Measurements from ENCODE around the gene PHF21B.
"Not testable (repeated sequence)": the region's sequence is repeated elsewhere in the genome, so short reads cannot be mapped to it uniquely, and the experiment has no call there.

Gene PHF21B

DNA sequence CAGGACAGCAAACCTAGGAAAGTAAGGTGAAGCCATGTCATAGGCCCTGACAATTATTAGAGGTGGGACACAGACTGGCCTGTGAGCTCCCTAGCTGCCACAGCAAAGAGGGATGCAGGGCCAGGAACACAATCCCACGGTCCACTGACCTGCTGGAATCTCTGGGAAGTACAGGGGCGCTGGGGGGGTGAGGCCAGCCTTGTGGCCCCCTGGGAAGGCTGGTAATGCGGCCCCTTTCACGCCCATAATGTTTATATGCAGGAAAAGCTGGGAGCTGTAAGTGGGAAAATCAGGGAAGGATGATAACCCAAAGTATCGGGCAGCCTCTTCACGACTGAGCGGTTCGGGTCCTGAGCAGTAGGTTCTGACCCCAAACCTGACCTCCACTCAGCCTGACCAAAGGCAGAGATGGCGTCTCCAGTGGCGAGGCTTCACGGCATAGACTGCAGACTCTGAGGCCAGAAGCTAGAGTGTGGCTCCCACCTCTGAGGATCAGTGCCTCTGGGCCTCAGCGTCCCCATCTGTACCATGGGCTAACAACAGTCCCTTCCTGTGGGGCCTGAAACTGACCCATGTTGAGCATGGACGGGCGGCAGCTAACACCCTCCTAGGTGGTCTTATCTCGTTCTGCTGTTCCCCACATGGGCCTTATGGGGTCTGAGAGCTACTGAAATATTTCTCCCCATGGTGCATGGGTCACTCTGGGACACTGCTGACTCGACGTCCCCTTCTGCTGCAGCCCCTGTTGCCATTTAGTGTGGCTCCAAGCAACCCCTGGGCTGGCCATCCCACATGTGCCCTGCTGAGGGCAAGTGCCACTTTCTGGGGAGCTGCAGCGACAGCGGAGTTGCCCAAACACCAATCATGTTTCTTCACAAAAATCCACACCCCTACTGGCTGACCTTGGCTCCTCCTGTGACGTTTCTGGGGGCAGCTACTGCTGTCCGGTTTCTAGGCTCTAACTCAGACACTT, 101.8 kb downstream of the PHF21B start:
- TF ChIP-seq, protein P1, sequence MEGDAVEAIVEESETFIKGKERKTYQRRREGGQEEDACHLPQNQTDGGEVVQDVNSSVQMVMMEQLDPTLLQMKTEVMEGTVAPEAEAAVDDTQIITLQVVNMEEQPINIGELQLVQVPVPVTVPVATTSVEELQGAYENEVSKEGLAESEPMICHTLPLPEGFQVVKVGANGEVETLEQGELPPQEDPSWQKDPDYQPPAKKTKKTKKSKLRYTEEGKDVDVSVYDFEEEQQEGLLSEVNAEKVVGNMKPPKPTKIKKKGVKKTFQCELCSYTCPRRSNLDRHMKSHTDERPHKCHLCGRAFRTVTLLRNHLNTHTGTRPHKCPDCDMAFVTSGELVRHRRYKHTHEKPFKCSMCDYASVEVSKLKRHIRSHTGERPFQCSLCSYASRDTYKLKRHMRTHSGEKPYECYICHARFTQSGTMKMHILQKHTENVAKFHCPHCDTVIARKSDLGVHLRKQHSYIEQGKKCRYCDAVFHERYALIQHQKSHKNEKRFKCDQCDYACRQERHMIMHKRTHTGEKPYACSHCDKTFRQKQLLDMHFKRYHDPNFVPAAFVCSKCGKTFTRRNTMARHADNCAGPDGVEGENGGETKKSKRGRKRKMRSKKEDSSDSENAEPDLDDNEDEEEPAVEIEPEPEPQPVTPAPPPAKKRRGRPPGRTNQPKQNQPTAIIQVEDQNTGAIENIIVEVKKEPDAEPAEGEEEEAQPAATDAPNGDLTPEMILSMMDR (IDR thresholded peaks at IDR 0.05; ENCODE audit: control insufficient read depth, insufficient read depth, low read depth, low read length, missing control alignments), result no peak
- DNase-seq (ENCODE audit: low read depth), result no peak
- H3K4me3 ChIP-seq (ENCODE audit: control insufficient read depth, low read depth, low read length), result no peak overlapping the region

DNA sequence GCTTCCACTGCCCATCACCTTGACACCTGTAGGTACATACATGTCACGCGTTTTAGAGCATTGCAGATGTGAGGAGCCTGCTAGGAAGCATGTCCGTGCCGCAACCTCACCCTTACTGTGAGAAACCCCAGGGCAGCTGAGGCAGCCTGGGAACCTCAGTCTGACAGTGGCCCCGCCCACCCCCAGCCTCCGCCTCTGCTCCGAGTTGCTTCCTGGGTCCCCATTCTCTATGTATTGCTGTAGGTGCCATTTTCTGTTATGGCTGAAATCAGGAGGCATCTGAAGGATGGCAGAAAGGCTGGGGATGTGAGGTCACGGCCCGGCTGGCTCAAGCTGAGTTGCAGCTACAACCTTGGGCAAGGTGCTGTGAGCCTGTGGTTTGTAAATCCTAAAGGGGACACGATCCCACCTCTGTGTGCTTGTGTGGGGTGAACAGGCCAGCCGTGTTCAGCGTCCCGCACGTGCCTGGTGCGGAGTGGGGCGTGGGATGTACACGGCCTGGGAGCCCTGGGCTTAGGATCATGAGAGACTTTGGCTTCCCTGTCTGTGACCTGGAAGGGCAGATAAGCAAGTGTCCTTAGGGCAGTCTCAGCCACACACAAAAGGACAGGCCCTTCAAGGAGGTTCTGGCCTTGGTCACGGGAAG, 102.7 kb downstream of the PHF21B start:
- DNase-seq (ENCODE audit: low read depth), result no peak
- no peak overlapping the region for H3K4me3 ChIP-seq (ENCODE audit: control insufficient read depth, low read depth, low read length)
- TF ChIP-seq, protein P1 (IDR thresholded peaks at IDR 0.05; ENCODE audit: control insufficient read depth, insufficient read depth, low read depth, low read length, missing control alignments), result no peak

DNA sequence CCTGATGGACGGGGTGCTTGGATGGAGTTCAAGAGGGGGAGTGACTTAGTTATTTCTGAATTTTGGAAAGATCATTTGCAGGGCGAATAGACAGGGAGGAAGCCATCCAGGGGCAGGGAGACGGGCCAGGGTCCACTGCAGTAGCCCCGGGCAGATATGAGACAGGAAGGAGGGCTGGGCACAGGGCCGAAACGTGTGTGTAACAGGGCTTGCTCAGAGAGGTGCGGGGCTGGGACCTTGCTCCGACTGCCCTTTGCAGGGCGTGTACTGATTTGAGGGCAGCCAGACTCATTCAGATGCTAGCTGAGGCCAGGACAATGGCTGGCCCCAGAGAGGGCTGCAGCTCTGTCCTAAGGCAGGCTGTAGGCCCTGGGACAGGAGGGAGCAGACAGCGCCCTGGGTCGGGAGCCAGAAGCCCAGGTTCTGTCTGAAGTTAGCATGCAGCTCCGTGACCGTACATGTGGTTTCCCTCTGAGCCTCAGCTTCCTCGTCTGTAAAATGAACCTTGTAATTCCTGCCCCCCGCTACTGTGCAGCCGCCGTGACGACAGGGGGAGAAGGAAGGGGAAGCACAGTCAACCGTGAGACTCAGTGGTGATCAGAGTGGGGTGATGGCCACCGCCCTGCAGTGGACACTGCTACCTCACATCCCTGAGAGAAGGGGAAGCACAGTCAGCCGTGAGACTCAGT, 103.4 kb downstream of the PHF21B start:
- TF ChIP-seq, protein P1 (IDR thresholded peaks at IDR 0.05; ENCODE audit: control insufficient read depth, insufficient read depth, low read depth, low read length, missing control alignments), result no peak
- DNase-seq (ENCODE audit: low read depth), result no peak

DNA sequence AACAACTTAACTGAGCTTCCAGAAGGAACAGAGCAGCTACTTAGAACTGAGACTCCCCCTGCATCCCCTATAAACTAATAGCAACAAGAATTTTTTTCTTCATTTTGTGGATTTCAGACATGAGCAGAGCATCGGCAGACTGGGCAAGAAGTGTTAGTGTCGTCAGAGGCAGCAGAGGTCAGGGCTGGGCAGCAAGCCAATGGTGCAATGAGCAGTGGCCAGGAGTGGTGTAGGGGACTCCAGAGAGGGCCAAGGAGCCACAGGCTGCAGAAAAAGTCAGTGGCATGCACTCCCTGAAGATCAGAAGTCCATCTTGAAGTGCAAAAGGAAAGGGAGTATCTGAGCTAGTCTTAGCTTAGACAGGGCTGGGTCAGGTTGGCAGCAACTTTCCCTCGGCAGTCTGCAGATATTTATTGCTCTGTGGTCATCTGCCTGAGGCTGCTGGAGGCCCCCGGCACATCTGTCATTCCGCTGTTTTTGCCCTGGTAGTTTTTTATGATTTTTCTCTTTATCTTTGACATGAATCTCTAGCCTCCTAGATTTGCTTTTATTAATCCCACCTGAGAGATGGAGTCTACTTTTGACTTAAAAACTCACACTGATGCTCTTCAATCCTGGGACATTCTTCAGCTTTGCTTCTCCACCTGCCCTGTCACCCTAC, 105.2 kb downstream of the PHF21B start:
- not testable (repeated sequence) for DNase-seq (ENCODE audit: low read depth)

More for the DNA sequence above, 103.4 kb downstream of the PHF21B start:
- H3K4me3 ChIP-seq (ENCODE audit: control insufficient read depth, low read depth, low read length), result no peak overlapping the region

DNA sequence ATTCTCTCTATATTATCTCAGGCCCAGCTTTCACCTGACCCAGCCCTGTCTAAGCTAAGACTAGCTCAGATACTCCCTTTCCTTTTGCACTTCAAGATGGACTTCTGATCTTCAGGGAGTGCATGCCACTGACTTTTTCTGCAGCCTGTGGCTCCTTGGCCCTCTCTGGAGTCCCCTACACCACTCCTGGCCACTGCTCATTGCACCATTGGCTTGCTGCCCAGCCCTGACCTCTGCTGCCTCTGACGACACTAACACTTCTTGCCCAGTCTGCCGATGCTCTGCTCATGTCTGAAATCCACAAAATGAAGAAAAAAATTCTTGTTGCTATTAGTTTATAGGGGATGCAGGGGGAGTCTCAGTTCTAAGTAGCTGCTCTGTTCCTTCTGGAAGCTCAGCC, 106.6 kb downstream of the PHF21B start:
- H3K4me3 ChIP-seq (ENCODE audit: control insufficient read depth, low read depth, low read length); DNase-seq (ENCODE audit: low read depth): not testable (repeated sequence)

More for the DNA sequence above, 105.2 kb downstream of the PHF21B start:
- not testable (repeated sequence) for H3K4me3 ChIP-seq (ENCODE audit: control insufficient read depth, low read depth, low read length)

DNA sequence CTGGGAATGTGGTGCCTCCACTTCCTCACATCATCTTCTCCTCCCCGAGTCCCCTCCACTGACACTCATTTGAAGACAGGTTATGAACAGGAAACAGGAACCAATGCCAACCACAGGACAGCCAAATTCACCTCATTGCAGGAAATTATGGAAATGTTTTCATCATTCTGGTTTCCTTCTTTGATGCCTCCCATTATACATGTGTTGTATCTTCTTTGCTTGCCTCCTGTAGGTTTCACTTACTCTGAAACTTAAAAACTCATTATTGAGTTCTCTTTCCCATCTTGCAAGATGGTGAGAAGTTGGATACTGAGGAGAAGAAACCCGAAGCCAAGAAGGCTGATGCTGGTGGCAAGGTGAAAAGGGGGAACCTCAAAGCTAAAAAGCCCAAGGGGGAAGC, 108.5 kb downstream of the PHF21B start:
- TF ChIP-seq, protein P1 (IDR thresholded peaks at IDR 0.05; ENCODE audit: control insufficient read depth, insufficient read depth, low read depth, low read length, missing control alignments), result no peak

DNA sequence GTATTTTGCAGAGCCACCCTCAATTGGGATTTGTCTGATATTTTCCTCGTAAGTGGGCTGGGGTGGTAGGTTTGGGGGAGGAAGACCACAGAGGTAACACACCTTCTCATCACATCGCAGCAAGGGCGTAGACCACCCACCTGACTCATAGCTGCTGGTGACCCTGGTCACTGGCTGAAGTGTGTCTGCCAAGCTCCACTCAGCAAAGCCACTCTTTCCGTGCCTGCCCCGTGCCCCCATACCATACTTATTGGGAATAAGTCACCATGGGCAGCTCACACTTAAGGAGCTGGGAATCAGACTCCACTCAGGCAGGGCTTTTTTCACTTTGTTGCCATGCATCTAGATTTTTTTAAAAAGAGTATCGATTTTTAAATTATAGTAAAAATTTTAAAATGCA, 111.6 kb downstream of the PHF21B start:
- DNase-seq (ENCODE audit: low read depth), result no peak
- no peak overlapping the region for H3K4me3 ChIP-seq (ENCODE audit: control insufficient read depth, low read depth, low read length)
- TF ChIP-seq, protein P1 (IDR thresholded peaks at IDR 0.05; ENCODE audit: control insufficient read depth, insufficient read depth, low read depth, low read length, missing control alignments), result no peak

More for the DNA sequence above, 108.5 kb downstream of the PHF21B start:
- no peak for DNase-seq (ENCODE audit: low read depth)
- H3K4me3 ChIP-seq (ENCODE audit: control insufficient read depth, low read depth, low read length), result no peak overlapping the region
